SH-SY5Y (cell line): Measurements from ENCODE around the gene ICAM2.

ENCODE experiments used
- GATA2 ChIP-seq: IDR thresholded peaks from 2 replicates; pipeline ENCODE4 v1.6.1; 2011; ENCODE audit warnings: mild to moderate bottlenecking, low read depth, low read length
- GATA3 ChIP-seq: IDR thresholded peaks from 2 replicates; pipeline ENCODE4 v1.6.1; 2011; ENCODE audit warnings: low read depth, mild to moderate bottlenecking, low read length, moderate library complexity

DNA sequence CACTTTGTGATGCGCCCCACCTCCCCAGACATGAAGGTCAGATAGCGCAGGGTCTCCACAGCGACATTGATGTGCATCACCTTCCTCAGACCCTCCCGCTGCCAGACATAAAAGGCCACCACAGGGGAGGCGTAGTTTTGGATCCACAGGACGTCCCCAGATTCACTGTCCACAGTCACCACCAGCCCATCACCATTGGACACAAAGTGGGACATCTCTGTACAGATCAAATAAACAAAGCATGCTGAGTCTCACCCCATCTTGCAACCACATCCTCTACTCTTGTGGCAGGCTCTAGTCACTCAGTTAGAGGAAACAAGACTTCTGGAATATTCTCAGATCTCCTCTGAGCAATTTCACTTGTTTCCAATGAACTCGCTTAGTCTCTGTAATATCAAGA, 46.3 kb upstream of the ICAM2 start:
- TF ChIP-seq GATA2 (no peak), GATA3 (no peak)
